SJCRH30 (cell line): Measurements from ENCODE around the gene LETMD1. TPM values are rescaled to one million over a fixed set of nuclear protein-coding genes. Genes with fewer than 3 reads are reported as not detected.
"Not testable (repeated sequence)": the region's sequence is repeated elsewhere in the genome, so short reads cannot be mapped to it uniquely, and the experiment has no call there.

Source experiments
- DNase-seq, 2 experiments: peaks; one replicate each; pipeline ENCODE4 v3.0.0-alpha.2; 2015 to 2020
- H3K27ac ChIP-seq: fragments of 250-450 bp; sonication (Bioruptor Pico); 2 replicates; pipeline ENCODE4 v1.5.1; 2020; ENCODE audit warnings: mild to moderate bottlenecking, moderate library complexity
- H3K27me3 ChIP-seq: fragments of 250-450 bp; sonication (Bioruptor Pico); 2 replicates; pipeline ENCODE4 v1.5.1; 2020; ENCODE audit warnings: mild to moderate bottlenecking, moderate library complexity
- H3K36me3 ChIP-seq: fragments of 250-450 bp; sonication (Bioruptor Pico); 2 replicates; pipeline ENCODE4 v1.5.1; 2020; ENCODE audit warnings: mild to moderate bottlenecking, moderate library complexity
- H3K4me1 ChIP-seq: fragments of 250-450 bp; sonication (Bioruptor Pico); 2 replicates; pipeline ENCODE4 v1.5.1; 2020; ENCODE audit warnings: mild to moderate bottlenecking, moderate library complexity
- H3K4me3 ChIP-seq: fragments of 250-450 bp; sonication (Bioruptor Pico); 2 replicates; pipeline ENCODE4 v1.5.1; 2020; ENCODE audit warnings: mild to moderate bottlenecking, moderate library complexity
- H3K9me3 ChIP-seq: fragments of 250-450 bp; sonication (Bioruptor Pico); replicated peaks from 2 replicates; pipeline ENCODE4 v1.5.1; 2020; ENCODE audit warnings: mild to moderate bottlenecking, moderate library complexity
- total RNA-seq: library from RNA; depleted of rRNA; stranded (reverse); fragments of >200 nt; shearing (Covaris generic); gene quantifications from 2 replicates; pipeline ENCODE4 v1.2.3, GENCODE V29; 2014

Gene LETMD1
- total RNA-seq, 1 experiment from 2014 or later = 53.4 TPM

- not testable (repeated sequence) for H3K27me3 ChIP-seq, H3K4me3 ChIP-seq, H3K9me3 ChIP-seq
- H3K27ac ChIP-seq = peak overlapping the region; percentile 10
- peaks cover 63% of the 10 kb centered on the region for H3K4me1 ChIP-seq
- DNase-seq = peak in 1 of 2 experiments; percentile 29
- peaks cover 28% of the 10 kb centered on the region for H3K36me3 ChIP-seq
Measured at GRCh38 chr12:51078346-51078745, 30.2 kb downstream of the LETMD1 start.

- not testable (repeated sequence) for H3K27me3 ChIP-seq, DNase-seq, H3K9me3 ChIP-seq, H3K4me3 ChIP-seq
- Histone ChIP-seq H3K4me1 (peaks cover 63% of the 10 kb centered on the region), H3K36me3 (peaks cover 23% of the 10 kb centered on the region), H3K27ac (peak overlapping the region; percentile 10; the same call in 1 of the 2 replicates)
Measured at GRCh38 chr12:51078866-51079265, 30.7 kb downstream of the LETMD1 start.

- Histone ChIP-seq H3K36me3 (peaks cover 11% of the 10 kb centered on the region), H3K4me3 (peak overlapping the region; percentile 5; the same call in 1 of the 2 replicates), H3K4me1 (peaks cover 57% of the 10 kb centered on the region), H3K9me3 (no peaks in the 10 kb centered on the region), H3K27me3 (no peaks in the 10 kb centered on the region), H3K27ac (peak overlapping the region; percentile 89)
- peak; percentile 71 to 94 for DNase-seq
Measured at GRCh38 chr12:51080136-51080535, 32.0 kb downstream of the LETMD1 start.

GRCh38 chr12:51081421-51081820, 33.3 kb downstream of the LETMD1 start:
- Histone ChIP-seq H3K9me3 (no peaks in the 10 kb centered on the region), H3K4me3 (peak overlapping the region; percentile 86), H3K36me3 (peaks cover 6% of the 10 kb centered on the region), H3K27me3 (no peaks in the 10 kb centered on the region), H3K4me1 (peaks cover 44% of the 10 kb centered on the region), H3K27ac (peak overlapping the region; percentile 89; the same call in 1 of the 2 replicates)
- no peak for DNase-seq

GRCh38 chr12:51082561-51083125, 34.5 kb downstream of the LETMD1 start:
- peak; percentile 47 to 65 for DNase-seq
- H3K27ac ChIP-seq = peak overlapping the region; percentile 79
- H3K4me1 ChIP-seq = peaks cover 33% of the 10 kb centered on the region
- H3K9me3 ChIP-seq = no peaks in the 10 kb centered on the region
- no peaks in the 10 kb centered on the region for H3K27me3 ChIP-seq
- H3K36me3 ChIP-seq = peaks cover under 1% of the 10 kb centered on the region
- peak overlapping the region; percentile 86 for H3K4me3 ChIP-seq

- peaks cover 27% of the 10 kb centered on the region for H3K4me1 ChIP-seq
- peak; percentile 98 to 99 for DNase-seq
- no peaks in the 10 kb centered on the region; the same call in 1 of the 2 replicates for H3K36me3 ChIP-seq
Measured at GRCh38 chr12:51083126-51083833, 35.2 kb downstream of the LETMD1 start, which contains the start of gene CSRNP2. CSRNP2 (minus strand) TSS chr12:51083596; CDS start chr12:51076561, 7,035 bp downstream.

GRCh38 chr12:51085757-51086156, 37.6 kb downstream of the LETMD1 start:
- H3K4me3 ChIP-seq = no peak overlapping the region
- no peak for DNase-seq
- H3K27ac ChIP-seq = no peak overlapping the region
- no peaks in the 10 kb centered on the region for H3K27me3 ChIP-seq
- no peaks in the 10 kb centered on the region for H3K9me3 ChIP-seq
- H3K36me3 ChIP-seq = no peaks in the 10 kb centered on the region; the same call in 1 of the 2 replicates
- peaks cover 13% of the 10 kb centered on the region for H3K4me1 ChIP-seq

More at GRCh38 chr12:51083126-51083833, 35.2 kb downstream of the LETMD1 start, which contains the start of gene CSRNP2:
- H3K4me3 ChIP-seq = peak within 1 kb of the TSS; percentile 86
- peak within 1 kb of the TSS; percentile 79 for H3K27ac ChIP-seq
- H3K9me3 ChIP-seq = no peaks in the 10 kb centered on the region
- no peaks in the 10 kb centered on the region for H3K27me3 ChIP-seq

- H3K4me1 ChIP-seq = peaks cover 1% of the 10 kb centered on the region; the same call in 1 of the 2 replicates
- no peak for DNase-seq
- H3K9me3 ChIP-seq = no peaks in the 10 kb centered on the region
- no peaks in the 10 kb centered on the region for H3K27me3 ChIP-seq
- no peak overlapping the region for H3K27ac ChIP-seq
- no peak overlapping the region for H3K4me3 ChIP-seq
- no peaks in the 10 kb centered on the region for H3K36me3 ChIP-seq
Measured at GRCh38 chr12:51086933-51087332, 38.8 kb downstream of the LETMD1 start.

GRCh38 chr12:51087818-51088217, 39.7 kb downstream of the LETMD1 start:
- H3K27ac ChIP-seq = no peak overlapping the region
- no peaks in the 10 kb centered on the region for H3K27me3 ChIP-seq
- H3K4me3 ChIP-seq = no peak overlapping the region
- no peaks in the 10 kb centered on the region for H3K4me1 ChIP-seq
- H3K36me3 ChIP-seq = no peaks in the 10 kb centered on the region
- no peaks in the 10 kb centered on the region for H3K9me3 ChIP-seq
- no peak for DNase-seq

- H3K27me3 ChIP-seq = no peaks in the 10 kb centered on the region
- DNase-seq = no peak
- no peak overlapping the region for H3K4me3 ChIP-seq
- no peaks in the 10 kb centered on the region for H3K4me1 ChIP-seq
- no peaks in the 10 kb centered on the region for H3K9me3 ChIP-seq
- H3K36me3 ChIP-seq = 0 out of 2 replicates have a peak, but pooled peaks cover 2% of the 10 kb centered on the region
- no peak overlapping the region for H3K27ac ChIP-seq
Measured at GRCh38 chr12:51090705-51091229, 42.6 kb downstream of the LETMD1 start.

- H3K27ac ChIP-seq = no peak overlapping the region
- H3K4me3 ChIP-seq = no peak overlapping the region
- no peaks in the 10 kb centered on the region for H3K4me1 ChIP-seq
- H3K9me3 ChIP-seq = no peaks in the 10 kb centered on the region
- H3K36me3 ChIP-seq = peaks cover 42% of the 10 kb centered on the region
- peak in 1 of 2 experiments; percentile 16 for DNase-seq
- no peaks in the 10 kb centered on the region for H3K27me3 ChIP-seq
Measured at GRCh38 chr12:51098611-51099010, 50.5 kb downstream of the LETMD1 start.

GRCh38 chr12:51103977-51104376, 55.9 kb downstream of the LETMD1 start:
- no peaks in the 10 kb centered on the region for H3K4me1 ChIP-seq
- no peak overlapping the region for H3K4me3 ChIP-seq
- H3K27ac ChIP-seq = no peak overlapping the region
- no peaks in the 10 kb centered on the region for H3K9me3 ChIP-seq
- DNase-seq = no peak
- no peaks in the 10 kb centered on the region for H3K27me3 ChIP-seq
- H3K36me3 ChIP-seq = peaks cover 66% of the 10 kb centered on the region

GRCh38 chr12:51108136-51108535, 60.0 kb downstream of the LETMD1 start:
- Histone ChIP-seq H3K36me3 (peaks cover 72% of the 10 kb centered on the region), H3K4me3 (no peak overlapping the region), H3K27ac (no peak overlapping the region), H3K4me1 (no peaks in the 10 kb centered on the region), H3K9me3 (no peaks in the 10 kb centered on the region), H3K27me3 (no peaks in the 10 kb centered on the region)
- DNase-seq = no peak
